Fibroblast of skin of back (primary cell): Measurements from ENCODE around the gene MLH3.
"Not testable (repeated sequence)": the region's sequence is repeated elsewhere in the genome, so short reads cannot be mapped to it uniquely, and the experiment has no call there.

Source experiments
- DNase-seq: peaks from one replicate; pipeline ENCODE4 v3.0.0-alpha.2; 2013

The MLH3 gene

DNA sequence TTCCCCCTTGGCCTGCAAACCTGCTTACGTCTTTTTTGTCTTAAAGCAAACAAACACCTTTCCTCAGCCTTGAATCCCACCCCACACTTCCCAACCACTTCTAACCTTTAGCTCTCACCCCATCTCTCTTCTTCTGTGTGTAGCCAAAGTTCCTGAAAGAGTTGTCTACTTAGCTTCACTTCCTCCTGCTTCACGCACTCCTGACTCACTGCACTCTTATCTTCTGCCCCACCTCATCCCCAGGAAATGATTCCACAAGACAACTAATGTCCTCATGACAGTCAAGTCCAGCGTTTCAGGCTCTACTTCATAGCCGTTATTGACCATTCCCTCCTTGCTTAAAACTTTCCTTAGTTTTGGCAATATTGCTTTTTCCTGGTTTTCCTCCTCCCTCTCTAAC, 26.2 kb downstream of the MLH3 start:
- DNase-seq, result peak; percentile 20

DNA sequence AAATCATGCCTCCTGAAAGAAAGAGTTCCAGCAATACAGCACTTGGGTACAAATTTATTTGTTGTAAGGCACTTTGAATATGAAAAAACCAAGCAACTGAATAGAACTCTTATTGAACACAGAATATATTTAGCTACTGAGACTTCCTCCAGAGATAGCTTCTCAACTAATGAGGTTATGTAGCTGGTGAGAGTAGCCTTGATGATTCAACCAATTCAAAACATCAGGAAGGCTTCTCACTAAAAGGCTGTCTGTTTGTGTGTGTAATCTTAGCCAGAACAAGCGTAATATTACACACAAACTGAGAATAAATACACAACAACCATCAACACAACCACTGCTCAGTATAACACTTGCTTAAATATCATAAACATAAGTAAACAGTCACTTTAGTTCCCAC, 28.2 kb downstream of the MLH3 start:
- no peak for DNase-seq

DNA sequence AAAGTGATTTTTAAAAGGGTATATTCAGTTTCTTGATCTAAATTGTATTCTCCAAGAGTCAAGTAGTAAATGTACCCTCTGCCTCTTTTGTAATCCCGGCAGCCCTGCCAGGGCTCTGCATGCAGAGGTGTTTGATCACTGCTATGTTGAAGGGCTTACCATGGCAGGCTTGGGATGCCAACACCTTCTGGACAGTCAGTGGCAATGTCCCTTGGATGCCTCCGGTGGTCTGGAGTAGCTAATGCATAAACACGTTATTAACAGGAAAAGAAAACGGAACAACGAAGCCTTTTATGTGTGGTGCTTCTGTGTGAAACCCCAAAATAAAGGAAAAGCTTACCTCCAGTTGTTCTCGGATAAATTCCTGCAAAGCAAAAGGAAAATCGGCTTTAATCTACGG, 28.6 kb downstream of the MLH3 start:
- peak; percentile 4 for DNase-seq

DNA sequence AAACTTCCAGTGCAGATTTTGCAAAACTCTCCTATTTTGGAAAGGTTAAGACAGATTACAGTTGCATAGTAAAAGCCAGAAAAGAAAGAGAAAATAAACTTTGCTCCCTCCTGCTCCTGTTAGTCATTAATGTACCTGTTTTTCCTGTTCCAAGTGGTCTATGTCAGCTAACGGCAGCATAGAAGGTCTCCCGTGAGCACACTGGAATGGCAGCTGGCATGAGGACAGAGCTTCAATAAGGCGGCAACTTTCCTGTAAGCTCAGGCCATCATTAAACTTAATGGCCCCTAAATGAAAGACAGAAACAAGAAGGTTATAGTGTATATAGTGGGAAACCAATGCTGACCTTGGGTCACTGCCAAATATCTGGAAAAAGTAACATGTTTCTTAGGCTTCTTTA, 32.6 kb downstream of the MLH3 start:
- no peak for DNase-seq

DNA sequence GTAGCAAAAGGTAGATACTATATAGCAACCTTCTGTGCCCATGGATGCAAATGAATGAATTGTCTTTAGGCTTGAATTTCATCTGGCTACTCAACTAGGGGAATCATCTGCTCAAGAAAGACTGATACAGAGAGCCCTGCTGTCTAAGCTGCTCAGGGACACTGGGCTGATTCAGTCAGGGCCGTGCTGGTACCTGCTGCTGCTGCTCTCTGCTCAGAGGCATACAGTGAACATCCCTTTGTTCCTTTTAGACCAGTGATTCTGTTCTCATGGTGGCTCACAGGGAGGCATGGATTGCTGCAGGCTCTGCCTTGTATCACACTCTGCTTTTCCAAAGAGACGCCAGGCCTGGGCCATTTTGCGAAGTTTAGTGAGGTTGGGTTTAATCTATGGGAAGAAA, 34.5 kb downstream of the MLH3 start:
- no peak for DNase-seq

DNA sequence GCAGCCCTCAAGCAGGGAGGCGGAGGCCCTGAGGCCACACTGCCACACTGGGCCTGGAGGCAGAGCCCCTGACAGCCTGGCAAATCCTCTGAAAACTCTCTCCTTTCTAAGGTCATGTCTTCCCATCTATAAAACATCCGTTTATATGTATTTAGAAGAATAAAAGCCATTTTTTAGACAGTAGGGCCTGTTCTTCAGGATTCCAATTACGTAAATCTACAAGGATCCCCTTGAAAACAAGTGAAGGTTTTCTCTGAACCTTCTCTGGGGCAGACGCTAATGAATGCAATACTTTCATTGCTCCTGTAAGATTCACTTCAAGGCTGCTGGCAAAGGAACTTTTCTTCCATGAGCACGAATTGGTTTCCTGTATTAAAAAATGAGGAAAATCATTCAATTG, 35.8 kb downstream of the MLH3 start:
- DNase-seq, result no peak

DNA sequence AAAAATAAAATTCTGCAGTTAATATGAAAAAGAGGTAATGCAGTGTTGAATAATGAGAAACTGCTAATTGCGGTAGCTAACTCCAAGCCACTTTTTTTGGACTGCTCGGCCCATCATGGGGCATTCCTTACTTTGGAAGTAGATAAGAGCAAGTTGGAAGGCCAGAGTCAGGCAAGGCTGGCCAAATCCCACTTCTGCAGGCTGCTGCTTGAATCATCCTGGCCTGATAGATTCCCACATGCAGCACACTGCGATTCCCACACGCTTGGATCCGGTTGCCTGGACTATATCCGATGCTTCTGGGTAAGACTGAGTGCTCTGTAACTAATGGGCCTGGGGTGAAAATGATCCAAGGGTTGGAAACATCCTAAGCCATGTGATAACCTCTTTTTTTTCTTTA, 38.0 kb downstream of the MLH3 start:
- DNase-seq, result no peak

DNA sequence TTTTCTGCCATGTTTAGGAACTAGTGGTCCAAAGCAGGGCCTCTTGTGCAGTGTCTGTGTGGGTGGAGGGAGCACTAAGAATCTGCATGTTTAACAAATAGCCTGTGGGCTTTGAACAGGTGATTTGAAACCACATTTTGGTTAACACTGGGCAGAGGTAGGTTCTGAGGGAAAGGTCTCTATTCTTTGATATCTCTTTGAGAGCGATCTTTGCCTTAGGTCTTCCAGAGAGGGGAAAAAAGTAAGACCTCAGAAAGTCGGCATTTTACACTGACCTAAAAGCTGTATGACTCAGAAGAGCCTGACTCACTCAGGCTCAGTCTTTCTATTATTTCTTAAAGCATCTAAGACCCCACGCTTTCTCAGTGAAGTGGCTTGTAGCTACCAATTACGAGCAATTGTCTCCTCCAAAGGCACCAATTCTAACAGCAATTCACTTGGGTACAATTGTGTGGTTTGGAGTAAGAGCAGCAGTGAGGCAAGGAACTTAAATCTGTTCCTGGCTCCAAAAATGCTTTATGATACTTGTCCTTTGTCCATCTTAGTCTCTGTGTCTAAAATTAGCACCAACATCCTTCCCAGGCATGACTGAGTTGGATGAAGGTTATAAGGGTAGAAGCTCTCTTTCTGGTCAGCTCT, 39.8 kb downstream of the MLH3 start:
- DNase-seq, result peak; percentile 74

DNA sequence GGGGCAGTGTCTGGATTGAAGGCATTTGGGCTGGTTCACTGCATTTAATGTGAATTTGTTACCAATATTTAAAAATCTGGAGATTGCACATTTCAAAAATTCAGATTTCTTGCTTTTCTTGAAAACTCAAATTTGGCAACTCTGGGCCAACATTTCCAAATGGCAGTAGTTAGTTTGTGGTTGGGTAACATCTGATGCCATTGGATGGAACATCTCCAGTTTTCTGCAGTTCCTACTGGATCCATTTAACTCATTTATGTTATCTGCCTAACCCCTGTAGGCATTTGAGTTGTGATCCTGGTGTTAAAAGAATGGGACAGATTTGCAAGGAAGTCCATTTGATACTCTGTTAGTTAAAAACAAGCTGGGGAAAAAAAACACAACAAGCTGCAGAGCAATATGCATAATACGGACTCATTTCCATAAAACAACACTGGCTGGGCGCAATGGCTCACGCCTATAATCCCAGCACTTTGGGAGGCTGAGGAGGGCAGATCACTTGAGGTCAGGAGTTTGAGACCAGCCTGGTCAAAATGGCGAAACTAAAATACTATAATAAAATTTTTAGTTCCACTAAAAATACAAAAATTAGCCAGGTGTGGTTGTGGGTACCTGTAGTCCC, 40.7 kb downstream of the MLH3 start:
- no peak for DNase-seq

DNA sequence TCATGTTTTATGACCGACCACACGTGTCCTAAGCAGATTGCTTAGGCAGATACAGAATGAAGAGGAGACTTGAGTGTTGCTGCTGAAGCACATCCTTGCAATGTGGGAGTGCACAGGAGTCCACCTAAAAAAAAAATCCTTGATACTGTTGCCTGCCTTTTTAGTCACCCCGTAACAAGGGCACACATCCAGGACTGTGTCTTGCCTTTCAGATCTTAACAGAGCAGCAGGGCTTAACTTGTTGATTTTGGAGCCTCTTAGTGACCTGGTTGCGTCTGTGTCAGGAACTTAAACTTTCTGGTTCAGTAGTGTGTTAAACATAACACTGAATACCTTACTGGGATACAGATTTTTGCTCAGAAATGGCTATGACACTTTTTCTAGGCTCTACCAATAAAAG, 42.1 kb downstream of the MLH3 start:
- DNase-seq, result no peak

DNA sequence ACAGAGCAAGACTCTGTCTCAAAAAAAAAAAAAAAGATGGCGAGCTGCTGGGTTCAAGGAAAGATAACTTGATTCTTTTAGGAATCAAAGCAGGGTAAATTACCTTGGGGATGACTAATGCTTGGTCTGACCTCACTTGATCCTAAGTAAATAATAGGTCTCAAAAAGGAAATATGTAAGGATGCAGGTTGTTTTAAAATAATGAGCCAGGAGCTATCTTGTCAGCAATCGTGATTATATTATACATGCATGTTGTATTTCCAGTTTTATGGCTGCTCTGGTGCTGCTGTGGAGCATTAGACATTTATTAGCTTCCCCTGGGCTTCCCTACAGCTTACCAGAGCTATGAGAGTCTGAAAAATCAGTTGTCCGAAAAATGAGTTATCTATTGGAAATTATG, 45.9 kb downstream of the MLH3 start:
- DNase-seq, result no peak

DNA sequence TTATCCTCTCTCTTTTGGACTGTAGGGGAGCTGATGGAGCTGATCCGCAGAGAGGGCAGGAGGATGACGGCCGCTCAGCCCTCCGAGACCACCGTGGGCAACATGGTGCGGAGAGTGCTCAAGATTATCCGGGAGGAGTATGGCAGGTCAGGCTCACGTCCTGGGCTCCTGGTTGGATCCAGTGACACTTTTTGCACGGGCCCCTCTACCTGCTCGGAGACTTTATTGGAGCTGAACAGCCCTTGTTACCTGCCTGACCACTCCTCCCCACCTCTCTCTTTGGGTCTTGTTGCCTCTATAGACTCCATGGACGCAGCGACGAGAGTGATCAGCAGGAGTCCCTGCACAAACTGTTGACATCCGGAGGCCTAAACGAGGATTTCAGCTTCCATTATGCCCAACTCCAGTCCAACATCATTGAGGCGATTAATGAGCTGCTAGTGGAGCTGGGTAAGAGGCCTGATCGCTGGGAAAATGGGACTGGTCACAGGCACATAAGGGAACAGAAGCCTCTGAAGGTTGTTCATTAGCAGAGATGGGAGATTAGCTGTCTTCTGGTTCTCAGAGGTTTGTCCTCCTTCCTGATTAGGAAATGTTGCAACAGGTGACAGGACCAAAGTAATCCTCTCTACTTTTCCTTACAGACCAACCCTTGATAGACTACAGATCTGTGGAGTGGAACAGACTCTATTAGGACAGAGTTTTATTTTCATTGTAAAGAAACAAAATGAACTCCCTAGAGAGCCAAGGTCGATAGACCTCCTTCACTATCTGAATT, 47.8 kb downstream of the MLH3 start:
- no peak for DNase-seq

DNA sequence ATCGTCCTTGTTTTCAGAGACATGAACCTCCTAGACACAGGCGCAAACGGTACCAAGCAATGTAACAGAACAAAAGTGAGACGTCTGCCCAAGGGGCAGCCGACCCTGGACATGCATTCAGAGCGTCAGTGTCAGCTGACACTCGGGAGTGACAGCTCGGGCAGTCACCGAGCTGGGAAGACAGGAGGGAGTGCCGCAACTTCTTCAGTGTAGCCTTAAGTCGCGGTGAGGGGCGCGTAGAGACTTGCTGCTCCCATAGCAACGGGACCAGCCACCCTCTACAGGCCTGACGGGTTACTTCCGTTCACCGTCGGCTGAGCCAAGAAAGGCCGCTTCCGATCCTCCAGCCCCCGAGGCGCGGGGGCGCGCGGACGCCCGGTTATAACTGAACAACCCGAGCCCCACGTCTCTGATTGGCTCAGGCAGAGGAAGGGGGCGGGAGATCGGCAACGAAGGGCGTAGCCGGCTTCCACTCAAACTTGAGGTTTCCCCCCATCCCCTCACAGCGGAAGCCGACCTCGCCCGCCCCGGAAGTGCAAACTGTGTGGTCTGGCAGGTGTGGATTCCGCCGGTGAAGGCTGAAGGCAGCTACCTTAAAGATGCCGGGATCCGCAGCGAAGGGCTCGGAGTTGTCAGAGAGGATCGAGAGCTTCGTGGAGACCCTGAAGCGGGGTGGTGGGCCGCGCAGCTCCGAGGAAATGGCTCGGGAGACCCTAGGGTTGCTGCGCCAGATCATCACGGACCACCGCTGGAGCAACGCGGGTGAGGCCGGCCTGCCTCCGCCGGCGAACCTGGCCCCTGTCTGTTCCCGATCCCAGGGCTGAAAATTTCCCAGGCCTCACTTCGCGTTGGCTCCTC, 48.6 kb downstream of the MLH3 start, which contains the start of gene EIF2B2:
EIF2B2 (plus strand) TSS at position 530 of the 858 bp plus-strand sequence; CDS start at position 600, 70 bp downstream.
- DNase-seq, result peak; percentile 96

DNA sequence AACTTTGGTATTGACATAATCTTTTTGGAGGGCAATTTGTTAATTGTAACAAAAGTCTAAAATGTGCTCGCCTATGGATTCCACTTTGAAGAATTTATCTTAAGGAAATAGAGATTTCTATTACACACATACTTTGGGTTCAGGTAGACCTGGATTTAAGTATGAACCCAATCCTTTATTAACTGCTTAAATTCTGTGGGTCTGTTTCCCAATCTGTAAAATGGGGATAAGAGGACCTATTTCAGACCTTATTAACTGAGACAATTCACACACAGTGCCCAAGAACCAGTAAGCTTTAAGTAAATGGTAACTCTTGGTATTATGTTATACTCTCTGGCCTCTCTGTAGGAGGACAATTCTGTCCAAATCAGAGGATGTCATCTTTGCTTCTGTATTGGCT, 49.4 kb downstream of the MLH3 start:
- DNase-seq, result no peak

DNA sequence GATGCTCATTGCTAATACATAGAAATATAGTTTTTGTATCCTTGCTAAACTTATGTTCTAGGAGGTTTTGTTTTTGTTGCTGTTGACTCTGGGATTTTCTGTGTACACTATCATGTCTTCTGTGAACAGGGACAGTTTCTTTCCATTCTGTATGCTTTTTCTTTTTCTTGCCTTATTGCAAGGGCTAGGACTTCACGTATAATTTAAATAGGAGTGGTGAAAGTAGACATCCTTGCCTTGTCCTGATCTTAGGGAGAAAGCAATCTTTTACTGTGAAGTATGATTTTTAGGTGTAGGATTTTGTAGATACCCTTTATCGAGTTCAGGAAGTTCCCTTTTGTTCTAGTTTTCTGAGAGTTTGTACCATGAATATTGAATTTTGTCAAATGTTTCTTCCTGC, 50.0 kb downstream of the MLH3 start:
- no peak for DNase-seq

DNA sequence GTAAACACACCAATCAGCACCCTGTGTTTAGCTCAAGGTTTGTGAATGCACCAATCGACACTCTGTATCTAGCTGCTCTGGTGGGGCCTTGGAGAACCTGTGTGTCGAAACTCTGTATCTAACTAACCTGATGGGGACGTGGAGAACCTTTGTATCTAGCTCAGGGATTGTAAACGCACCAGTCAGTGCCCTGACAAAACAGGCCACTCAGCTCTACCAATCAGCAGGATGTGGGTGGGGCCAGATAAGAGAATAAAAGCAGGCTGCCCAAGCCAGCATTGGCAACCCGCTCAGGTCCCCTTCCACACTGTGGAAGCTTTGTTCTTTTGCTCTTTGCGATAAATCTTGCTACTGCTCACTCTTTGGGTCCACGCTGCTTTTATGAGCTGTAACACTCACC, 55.5 kb downstream of the MLH3 start:
- not testable (repeated sequence) for DNase-seq

DNA sequence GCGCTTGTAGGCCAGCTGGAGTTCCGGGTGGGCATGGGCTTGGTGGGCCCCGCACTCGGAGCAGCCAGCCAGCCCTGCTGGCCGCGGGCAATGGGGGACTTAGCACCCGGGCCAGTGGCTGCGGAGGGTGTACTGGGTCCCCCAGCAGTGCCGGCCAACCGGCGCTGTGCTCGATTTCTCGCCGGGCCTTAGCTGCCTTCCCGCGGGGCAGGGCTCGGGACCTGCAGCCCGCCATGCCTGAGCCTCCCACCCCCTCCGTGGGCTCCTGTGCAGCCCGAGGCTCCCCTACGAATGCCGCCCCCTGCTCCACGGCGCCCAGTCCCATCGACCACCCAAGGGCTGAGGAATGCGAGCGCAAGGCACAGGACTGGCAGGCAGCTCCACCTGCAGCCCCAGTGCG, 57.1 kb downstream of the MLH3 start:
- DNase-seq, result not testable (repeated sequence)

DNA sequence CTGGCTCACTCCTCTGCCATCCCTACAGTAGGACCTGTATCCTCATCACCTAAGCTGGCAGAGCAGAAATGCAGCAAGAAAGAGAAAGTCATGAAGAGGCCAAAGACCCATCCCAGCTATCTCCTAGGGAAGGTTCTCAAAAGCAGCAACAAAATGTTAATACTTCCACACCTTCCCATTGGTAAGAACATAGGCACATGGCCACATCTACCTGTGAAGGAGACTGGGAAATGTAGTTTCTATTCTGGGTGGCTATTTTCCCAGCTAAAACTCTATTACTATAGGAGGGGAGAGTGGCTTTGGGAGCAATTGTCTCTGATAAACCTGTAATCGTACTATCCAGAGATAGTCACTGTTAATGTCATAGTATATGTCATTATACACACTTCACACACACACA, 62.3 kb downstream of the MLH3 start:
- DNase-seq, result no peak

DNA sequence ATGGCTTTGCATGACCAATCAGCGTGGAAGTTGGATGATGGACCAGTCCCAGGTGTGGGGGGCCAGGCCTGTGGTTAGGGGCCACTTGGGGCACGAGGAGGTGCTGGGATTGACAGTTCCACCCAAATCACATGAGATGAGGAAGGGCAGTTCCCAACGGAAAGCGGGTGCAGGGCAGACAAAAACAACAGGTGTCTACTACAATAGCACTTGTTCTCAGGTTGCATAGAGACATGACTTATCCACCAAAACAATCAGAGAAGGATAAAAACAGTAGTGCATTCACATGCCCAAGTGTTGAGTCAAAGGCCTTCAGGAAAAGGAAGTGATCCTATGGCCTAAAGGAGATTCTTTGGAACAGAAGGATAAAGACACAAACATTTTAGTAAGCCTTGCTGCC, 63.1 kb downstream of the MLH3 start:
- peak; percentile 76 for DNase-seq

DNA sequence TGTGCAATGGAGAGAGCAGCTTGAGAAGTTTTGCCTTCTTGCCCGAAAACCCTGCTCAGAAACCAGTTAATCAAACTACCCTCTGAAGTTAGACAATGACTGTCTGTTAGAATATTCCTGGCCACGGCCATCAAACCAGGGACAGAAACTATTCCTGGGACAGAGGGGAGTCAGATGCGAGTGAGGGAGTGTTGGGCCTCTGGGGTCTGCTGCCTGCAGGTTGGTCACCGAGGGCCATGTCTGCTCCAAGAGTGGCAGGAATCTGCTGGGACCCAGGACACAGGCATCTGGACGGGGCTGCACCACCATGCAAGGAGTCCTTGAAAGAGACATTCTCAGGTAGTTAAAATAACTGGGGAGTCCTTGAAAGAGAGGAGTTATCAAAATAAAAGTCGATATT, 65.5 kb downstream of the MLH3 start:
- no peak for DNase-seq

DNA sequence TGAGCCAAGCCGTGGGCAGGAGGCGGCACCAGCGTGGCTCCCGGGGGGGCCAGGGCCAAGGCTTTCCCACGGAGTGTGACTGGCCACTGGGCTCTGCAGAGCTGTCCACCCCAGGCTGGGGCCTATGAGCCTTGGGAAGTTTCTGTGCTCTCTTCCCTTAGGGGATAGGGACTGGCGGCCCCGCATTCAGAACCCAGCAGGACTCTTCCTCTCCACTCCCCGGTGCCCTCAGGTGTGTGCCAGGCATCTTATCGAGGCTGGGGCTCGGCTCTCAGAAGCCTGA, 66.3 kb downstream of the MLH3 start:
- no peak for DNase-seq

DNA sequence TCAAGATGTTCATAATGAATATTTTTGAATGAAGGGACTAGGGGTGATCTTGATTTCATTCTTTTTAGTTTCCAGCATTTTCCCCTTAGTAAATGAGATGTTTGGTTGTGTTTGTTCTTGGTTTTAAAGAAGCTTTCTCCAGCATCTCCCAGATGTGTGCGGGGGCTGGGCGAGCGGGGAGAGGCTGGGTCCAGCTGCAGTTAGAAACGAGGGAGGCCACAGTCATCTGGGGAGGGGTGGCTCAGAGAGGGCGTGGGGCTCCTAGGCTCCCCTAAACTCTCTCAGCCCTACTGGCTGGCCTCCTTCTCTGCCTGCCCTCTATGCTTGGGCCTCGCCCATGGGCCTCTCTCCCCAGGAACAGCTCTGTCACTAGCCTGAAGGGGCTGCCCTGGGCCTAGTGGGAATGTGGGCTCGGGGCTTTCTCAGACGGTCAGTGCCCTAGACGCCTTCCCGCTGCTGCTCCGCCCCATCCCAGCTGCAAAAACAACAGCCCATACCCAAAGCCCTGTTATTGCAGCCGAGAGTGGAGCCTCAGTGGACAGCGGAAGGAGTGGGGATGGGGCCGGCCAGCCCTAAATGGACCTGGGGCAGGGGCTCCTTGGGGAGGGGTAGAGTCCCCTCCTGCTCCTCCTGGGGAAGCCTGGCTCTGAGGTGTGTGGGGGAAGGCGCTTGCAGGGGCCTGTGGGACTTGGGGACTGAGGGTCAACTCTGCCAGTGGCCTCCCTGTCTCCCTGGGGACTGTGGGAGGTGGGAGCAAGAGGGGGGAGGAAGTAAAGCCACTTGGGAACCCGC, 66.8 kb downstream of the MLH3 start:
- DNase-seq, result no peak
